ENCODE data around the gene TAF12.
A peak's percentile ranks its signal among the peaks of the same experiment; 100 is the strongest.
"Not testable (repeated sequence)": the region's sequence is repeated elsewhere in the genome, so short reads cannot be mapped to it uniquely, and the experiment has no call there.

Gene TAF12

GRCh38 chr1:28645406-28645805, 2.5 kb upstream of the TAF12 start:
- not testable (repeated sequence) for FAIRE-seq; DNase-seq (ENCODE audit: low spot score)

GRCh38 chr1:28644494-28644893, 1.6 kb upstream of the TAF12 start:
- no peak for DNase-seq (ENCODE audit: low spot score)
- no peak for FAIRE-seq

GRCh38 chr1:28642056-28642846, 616 bp downstream of the TAF12 start:
- DNase-seq (ENCODE audit: low spot score) (no peak), FAIRE-seq (no peak)

GRCh38 chr1:28640766-28641165, 2.1 kb downstream of the TAF12 start:
- FAIRE-seq: no peak
- peak; percentile 42 for DNase-seq (ENCODE audit: low spot score)

- FAIRE-seq (no peak), DNase-seq (ENCODE audit: low spot score) (no peak)
These were observed 10.3 kb downstream of the TAF12 start for GRCh38 chr1:28632560-28632959.

- DNase-seq (ENCODE audit: low spot score) (no peak), FAIRE-seq (no peak)
These were observed 11.2 kb downstream of the TAF12 start for GRCh38 chr1:28631713-28632112.

GRCh38 chr1:28613175-28613574, 29.7 kb downstream of the TAF12 start:
- FAIRE-seq: no peak
- DNase-seq (ENCODE audit: low spot score): no peak

- no peak for FAIRE-seq
These were observed 36.1 kb downstream of the TAF12 start for GRCh38 chr1:28606771-28607170.

GRCh38 chr1:28604962-28605361, 37.9 kb downstream of the TAF12 start:
- FAIRE-seq: no peak
- DNase-seq (ENCODE audit: low spot score): no peak

More at GRCh38 chr1:28606771-28607170, 36.1 kb downstream of the TAF12 start:
- DNase-seq (ENCODE audit: low spot score): no peak

GRCh38 chr1:28604411-28604810, 38.5 kb downstream of the TAF12 start:
- DNase-seq (ENCODE audit: low spot score) (no peak), FAIRE-seq (no peak)

- FAIRE-seq: peak; percentile 63
- DNase-seq (ENCODE audit: low spot score): peak; percentile 67
These were observed 40.1 kb downstream of the TAF12 start for GRCh38 chr1:28602536-28603439.

GRCh38 chr1:28601696-28602095, 41.2 kb downstream of the TAF12 start:
- FAIRE-seq (peak; percentile 98), DNase-seq (ENCODE audit: low spot score) (peak; percentile 97)

- DNase-seq (ENCODE audit: low spot score); FAIRE-seq: not testable (repeated sequence)
These were observed 46.6 kb downstream of the TAF12 start for GRCh38 chr1:28596276-28596675.

- FAIRE-seq: no peak
- no peak for DNase-seq (ENCODE audit: low spot score)
These were observed 47.3 kb downstream of the TAF12 start for GRCh38 chr1:28595412-28596191.

- DNase-seq (ENCODE audit: low spot score): peak; percentile 88
- FAIRE-seq: peak; percentile 89
These were observed 48.0 kb downstream of the TAF12 start for GRCh38 chr1:28594686-28595411.

GRCh38 chr1:28593988-28594356, 48.9 kb downstream of the TAF12 start:
- FAIRE-seq: not testable (repeated sequence)

GRCh38 chr1:28592321-28593071, 50.4 kb downstream of the TAF12 start:
- FAIRE-seq (no peak), DNase-seq (ENCODE audit: low spot score) (no peak)

More at GRCh38 chr1:28593988-28594356, 48.9 kb downstream of the TAF12 start:
- not testable (repeated sequence) for DNase-seq (ENCODE audit: low spot score)

- DNase-seq (ENCODE audit: low spot score) (no peak), FAIRE-seq (no peak)
These were observed 51.1 kb downstream of the TAF12 start, which contains the start of gene RAB42 for GRCh38 chr1:28591708-28592320. Gene RAB42 (plus strand): TSS chr1:28592265. CDS start chr1:28592512, 247 bp downstream.

Measured in RCC 7860 (cell line).